Neural progenitor cell (in vitro differentiated cells): ENCODE data around the gene INPP4B. TPM values are rescaled to one million over a fixed set of nuclear protein-coding genes. Genes with fewer than 3 reads are reported as not detected.

Source experiments
- DNase-seq: peaks from one replicate; pipeline ENCODE4 v3.0.0-alpha.2; 2016; ENCODE audit warnings: low spot score
- H2AFZ ChIP-seq: fragments of 200-600 bp; sonication (generic); replicated peaks from 2 replicates; pipeline ENCODE4 v1.6.1; 2016; ENCODE audit warnings: antibody characterized with exemption
- H3F3A ChIP-seq: fragments of 200-600 bp; sonication (generic); 2 replicates; pipeline ENCODE4 v1.6.1; 2016; ENCODE audit warnings: antibody characterized with exemption, low read depth
- H3K27ac ChIP-seq: fragments of 200-600 bp; sonication (generic); 2 replicates; pipeline ENCODE4 v1.5.1; 2016; ENCODE audit warnings: mild to moderate bottlenecking
- H3K27me3 ChIP-seq: fragments of 200-600 bp; sonication (generic); 2 replicates; pipeline ENCODE4 v1.6.1; 2016; ENCODE audit warnings: mild to moderate bottlenecking, moderate library complexity
- H3K36me3 ChIP-seq: fragments of 200-600 bp; sonication (generic); 2 replicates; pipeline ENCODE4 v1.5.1; 2016
- H3K4me1 ChIP-seq: fragments of 200-600 bp; sonication (generic); 2 replicates; pipeline ENCODE4 v1.6.1; 2016; ENCODE audit warnings: mixed run types
- H3K4me2 ChIP-seq: fragments of 200-600 bp; sonication (generic); 2 replicates; pipeline ENCODE4 v1.6.1; 2016
- H3K4me3 ChIP-seq: fragments of 200-600 bp; sonication (generic); 2 replicates; pipeline ENCODE4 v1.5.1; 2016
- H3K79me2 ChIP-seq: fragments of 200-600 bp; sonication (generic); 2 replicates; pipeline ENCODE4 v1.6.1; 2016; ENCODE audit warnings: low read depth
- H3K9ac ChIP-seq: fragments of 200-600 bp; sonication (generic); 2 replicates; pipeline ENCODE4 v1.6.1; 2016
- H3K9me3 ChIP-seq: fragments of 200-600 bp; sonication (generic); 2 replicates; pipeline ENCODE4 v1.5.1; 2016; ENCODE audit warnings: low read depth
- H4K20me1 ChIP-seq: fragments of 200-600 bp; sonication (generic); 2 replicates; pipeline ENCODE4 v1.6.1; 2016; ENCODE audit warnings: low read depth
- H3K27ac Mint-ChIP-seq: 3 replicates; pipeline ENCODE4 v1.8.0; 2021; ENCODE audit warnings: mixed read lengths
- H3K27me3 Mint-ChIP-seq: 2 replicates; pipeline ENCODE4 v1.8.0; 2022; ENCODE audit warnings: low read depth, mild to moderate bottlenecking, inconsistent platforms, moderate library complexity, mixed read lengths; ENCODE audit not compliant: insufficient read depth
- H3K36me3 Mint-ChIP-seq: 3 replicates; pipeline ENCODE4 v1.8.0; 2021; ENCODE audit warnings: mixed read lengths
- H3K4me1 Mint-ChIP-seq: 3 replicates; pipeline ENCODE4 v1.8.0; 2021; ENCODE audit warnings: mixed read lengths
- H3K4me3 Mint-ChIP-seq: 3 replicates; pipeline ENCODE4 v1.8.0; 2021; ENCODE audit warnings: mild to moderate bottlenecking, moderate library complexity, mixed read lengths
- H3K9me3 Mint-ChIP-seq: 3 replicates; pipeline ENCODE4 v1.8.0; 2020; ENCODE audit warnings: mixed read lengths
- EZH2 ChIP-seq: fragments of 200-600 bp; sonication (generic); IDR thresholded peaks from 2 replicates; pipeline ENCODE4 v1.6.1; 2017; ENCODE audit warnings: antibody characterized with exemption, mild to moderate bottlenecking, moderate library complexity
- EZH2phosphoT487 ChIP-seq: fragments of 200-600 bp; sonication (generic); IDR thresholded peaks from 2 replicates; pipeline ENCODE4 v1.6.1; 2017; ENCODE audit warnings: antibody characterized with exemption
- total RNA-seq: library from RNA; depleted of rRNA; stranded (reverse); fragments of >200 nt; gene quantifications from 2 replicates; pipeline ENCODE4 v1.2.3, GENCODE V29; 2015; ENCODE audit warnings: low replicate concordance
- TF ChIP-seq, protein P1 (sequence below): fragments of 200-600 bp; sonication (generic); IDR thresholded peaks from 2 replicates; pipeline ENCODE4 v1.5.1; 2017; ENCODE audit warnings: antibody characterized with exemption, mild to moderate bottlenecking

The INPP4B gene
- total RNA-seq, 1 donor from 2014 or later = 1.3 TPM

DNA sequence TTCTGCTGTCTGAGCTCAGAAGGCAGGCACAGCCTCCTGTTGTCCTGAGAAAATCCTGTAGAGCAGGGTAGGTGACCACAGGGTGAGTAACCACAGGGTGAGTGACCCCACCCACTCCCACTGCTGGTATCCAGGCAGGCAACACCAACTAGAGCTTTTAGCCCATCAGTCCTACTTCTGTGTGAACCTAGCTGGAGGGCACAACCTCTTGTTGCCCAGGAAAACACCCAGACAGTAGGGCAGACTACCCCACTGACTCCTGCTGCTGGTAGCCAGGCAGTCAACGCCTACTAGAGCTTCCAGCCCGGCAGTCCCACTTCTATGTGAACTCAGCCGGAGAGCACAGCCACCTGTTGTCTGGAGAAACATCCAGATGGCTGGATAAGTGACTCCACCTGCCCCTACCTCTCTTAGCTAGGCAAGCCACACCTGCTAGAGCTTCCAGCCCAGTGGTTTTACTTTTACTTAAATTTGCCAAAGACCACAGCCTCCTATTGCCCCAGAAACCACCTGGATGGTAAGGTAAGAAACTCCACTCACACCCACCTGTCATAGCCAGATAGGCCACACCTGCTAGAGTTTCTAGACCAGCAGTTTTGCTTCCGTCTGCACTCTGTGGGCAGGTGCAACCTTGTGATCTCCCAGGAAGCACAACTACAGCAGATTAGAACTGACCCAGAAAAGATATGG, 371.6 kb downstream of the INPP4B start:
- Histone ChIP-seq H2AFZ (no peak overlapping the region), H3K4me2 (no peak overlapping the region), H3K36me3 (no peaks in the 10 kb centered on the region), H3K4me3 (no peak overlapping the region), H3K9me3 (no peaks in the 10 kb centered on the region), H3K27me3 (no peaks in the 10 kb centered on the region), H3K27ac (no peak overlapping the region), H4K20me1 (no peaks in the 10 kb centered on the region), H3K9ac (no peak overlapping the region), H3F3A (no peaks in the 10 kb centered on the region), H3K79me2 (no peaks in the 10 kb centered on the region), H3K4me1 (no peaks in the 10 kb centered on the region)
- Mint-ChIP-seq H3K4me1 (no peaks in the 10 kb centered on the region), H3K27ac (no peak overlapping the region), H3K4me3 (no peak overlapping the region), H3K9me3 (no peaks in the 10 kb centered on the region), H3K27me3 (no peaks in the 10 kb centered on the region), H3K36me3 (no peaks in the 10 kb centered on the region)
- TF ChIP-seq EZH2 = no peak
- TF ChIP-seq, protein P1, sequence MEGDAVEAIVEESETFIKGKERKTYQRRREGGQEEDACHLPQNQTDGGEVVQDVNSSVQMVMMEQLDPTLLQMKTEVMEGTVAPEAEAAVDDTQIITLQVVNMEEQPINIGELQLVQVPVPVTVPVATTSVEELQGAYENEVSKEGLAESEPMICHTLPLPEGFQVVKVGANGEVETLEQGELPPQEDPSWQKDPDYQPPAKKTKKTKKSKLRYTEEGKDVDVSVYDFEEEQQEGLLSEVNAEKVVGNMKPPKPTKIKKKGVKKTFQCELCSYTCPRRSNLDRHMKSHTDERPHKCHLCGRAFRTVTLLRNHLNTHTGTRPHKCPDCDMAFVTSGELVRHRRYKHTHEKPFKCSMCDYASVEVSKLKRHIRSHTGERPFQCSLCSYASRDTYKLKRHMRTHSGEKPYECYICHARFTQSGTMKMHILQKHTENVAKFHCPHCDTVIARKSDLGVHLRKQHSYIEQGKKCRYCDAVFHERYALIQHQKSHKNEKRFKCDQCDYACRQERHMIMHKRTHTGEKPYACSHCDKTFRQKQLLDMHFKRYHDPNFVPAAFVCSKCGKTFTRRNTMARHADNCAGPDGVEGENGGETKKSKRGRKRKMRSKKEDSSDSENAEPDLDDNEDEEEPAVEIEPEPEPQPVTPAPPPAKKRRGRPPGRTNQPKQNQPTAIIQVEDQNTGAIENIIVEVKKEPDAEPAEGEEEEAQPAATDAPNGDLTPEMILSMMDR = no peak
- TF ChIP-seq EZH2phosphoT487 = no peak
- DNase-seq = no peak

DNA sequence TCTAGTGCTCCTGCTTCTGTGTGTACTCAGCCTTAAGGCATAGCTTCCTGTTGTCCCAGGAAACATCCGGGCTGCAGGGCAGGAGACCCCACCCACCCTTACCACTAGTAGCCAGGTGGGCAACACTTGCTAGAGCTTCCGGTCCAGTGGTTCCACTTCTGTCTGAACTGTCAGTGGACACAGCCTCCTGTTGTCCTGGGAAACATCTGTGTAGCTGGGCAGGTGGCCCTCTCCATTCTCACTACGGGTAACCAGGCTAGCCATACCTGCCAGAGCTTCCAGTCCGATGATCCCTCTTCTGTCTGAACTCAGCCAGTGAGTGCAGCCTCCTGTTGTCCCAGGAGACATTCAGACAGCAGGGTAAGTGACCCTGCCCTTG, 372.2 kb downstream of the INPP4B start:
- H3K9ac ChIP-seq = no peak overlapping the region
- no peak overlapping the region for H3K27ac Mint-ChIP-seq
- TF ChIP-seq EZH2phosphoT487 (no peak), EZH2 (no peak)
- TF ChIP-seq, protein P1 = no peak
- H3K4me1 ChIP-seq = no peaks in the 10 kb centered on the region
- no peaks in the 10 kb centered on the region for H3K36me3 ChIP-seq
- H3F3A ChIP-seq = no peaks in the 10 kb centered on the region
- no peak overlapping the region for H2AFZ ChIP-seq
- no peak overlapping the region for H3K4me2 ChIP-seq
- H4K20me1 ChIP-seq = no peaks in the 10 kb centered on the region
- no peaks in the 10 kb centered on the region for H3K27me3 ChIP-seq
- H3K9me3 Mint-ChIP-seq = no peaks in the 10 kb centered on the region
- H3K36me3 Mint-ChIP-seq = no peaks in the 10 kb centered on the region
- H3K4me1 Mint-ChIP-seq = no peaks in the 10 kb centered on the region
- H3K9me3 ChIP-seq = no peaks in the 10 kb centered on the region
- no peaks in the 10 kb centered on the region for H3K79me2 ChIP-seq
- no peak for DNase-seq
- no peak overlapping the region for H3K4me3 Mint-ChIP-seq
- no peak overlapping the region for H3K4me3 ChIP-seq
- no peak overlapping the region for H3K27ac ChIP-seq
- no peaks in the 10 kb centered on the region for H3K27me3 Mint-ChIP-seq

DNA sequence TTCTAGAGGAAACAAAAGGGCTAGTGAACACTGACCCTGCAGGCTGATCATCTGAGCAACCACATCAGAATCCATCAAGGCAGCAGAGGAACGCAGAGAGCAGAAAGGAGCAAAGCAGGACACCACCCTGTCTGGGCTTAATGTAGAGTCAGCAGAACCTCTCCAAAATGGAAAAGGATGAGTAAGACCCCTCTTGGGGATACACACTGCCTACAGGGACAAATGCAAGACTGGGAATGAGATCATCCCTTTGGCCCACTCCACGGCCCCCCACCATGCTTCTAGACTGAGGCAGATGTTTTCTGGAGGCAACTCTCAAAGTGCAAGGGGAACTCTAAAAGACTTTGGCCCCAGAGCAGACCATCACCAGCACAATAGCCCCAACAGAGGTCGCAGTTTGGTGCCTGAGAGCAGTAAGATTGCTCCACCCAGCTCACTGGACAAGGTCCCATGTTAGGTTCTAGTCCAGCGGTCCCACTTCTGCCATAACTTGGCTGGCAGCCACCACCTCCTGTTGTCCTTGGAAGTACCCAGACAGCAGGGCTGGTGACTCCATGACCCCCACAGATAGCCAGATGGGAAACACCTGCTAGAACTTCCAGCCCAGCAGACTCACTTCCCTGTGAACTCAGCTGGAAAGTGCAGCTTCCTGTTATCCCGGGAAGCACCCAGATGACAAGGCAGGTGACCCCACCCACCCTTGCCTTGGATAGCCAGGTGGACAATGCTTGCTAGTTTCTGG, 372.7 kb downstream of the INPP4B start:
- Mint-ChIP-seq H3K27ac (no peak overlapping the region), H3K36me3 (no peaks in the 10 kb centered on the region), H3K9me3 (no peaks in the 10 kb centered on the region), H3K27me3 (no peaks in the 10 kb centered on the region), H3K4me3 (no peak overlapping the region), H3K4me1 (no peaks in the 10 kb centered on the region)
- no peak for DNase-seq
- Histone ChIP-seq H3K27ac (no peak overlapping the region), H3K4me2 (no peak overlapping the region), H3K9me3 (no peaks in the 10 kb centered on the region), H3K27me3 (no peaks in the 10 kb centered on the region), H2AFZ (no peak overlapping the region), H3F3A (no peaks in the 10 kb centered on the region), H4K20me1 (no peaks in the 10 kb centered on the region), H3K4me3 (no peak overlapping the region), H3K79me2 (no peaks in the 10 kb centered on the region), H3K9ac (no peak overlapping the region), H3K4me1 (no peaks in the 10 kb centered on the region), H3K36me3 (no peaks in the 10 kb centered on the region)
- TF ChIP-seq EZH2 = no peak
- TF ChIP-seq EZH2phosphoT487 = no peak
- TF ChIP-seq, protein P1 = no peak
